ENCODE results near the gene TREML4.

The TREML4 gene

DNA sequence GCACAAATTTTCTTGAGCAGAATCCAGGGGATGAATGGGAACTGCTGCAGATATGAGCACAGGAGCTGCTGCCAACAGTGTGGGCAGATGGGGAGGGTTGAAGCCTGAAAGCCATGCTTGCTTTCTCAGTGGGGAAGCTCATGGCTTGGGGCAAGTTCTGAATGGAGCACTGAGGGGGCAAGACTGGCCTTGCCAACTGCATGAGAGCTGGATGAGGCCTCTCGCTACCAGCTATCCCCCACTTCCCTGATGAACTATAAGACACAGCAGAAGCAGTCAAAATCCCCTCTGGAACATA lies 30.0 kb downstream of the TREML4 start:
- no peak for DNase-seq (ENCODE audit: low read depth)
- no peak overlapping the region for H3K4me3 ChIP-seq (ENCODE audit: control insufficient read depth, low read depth, low read length)
- TF ChIP-seq, protein P1, sequence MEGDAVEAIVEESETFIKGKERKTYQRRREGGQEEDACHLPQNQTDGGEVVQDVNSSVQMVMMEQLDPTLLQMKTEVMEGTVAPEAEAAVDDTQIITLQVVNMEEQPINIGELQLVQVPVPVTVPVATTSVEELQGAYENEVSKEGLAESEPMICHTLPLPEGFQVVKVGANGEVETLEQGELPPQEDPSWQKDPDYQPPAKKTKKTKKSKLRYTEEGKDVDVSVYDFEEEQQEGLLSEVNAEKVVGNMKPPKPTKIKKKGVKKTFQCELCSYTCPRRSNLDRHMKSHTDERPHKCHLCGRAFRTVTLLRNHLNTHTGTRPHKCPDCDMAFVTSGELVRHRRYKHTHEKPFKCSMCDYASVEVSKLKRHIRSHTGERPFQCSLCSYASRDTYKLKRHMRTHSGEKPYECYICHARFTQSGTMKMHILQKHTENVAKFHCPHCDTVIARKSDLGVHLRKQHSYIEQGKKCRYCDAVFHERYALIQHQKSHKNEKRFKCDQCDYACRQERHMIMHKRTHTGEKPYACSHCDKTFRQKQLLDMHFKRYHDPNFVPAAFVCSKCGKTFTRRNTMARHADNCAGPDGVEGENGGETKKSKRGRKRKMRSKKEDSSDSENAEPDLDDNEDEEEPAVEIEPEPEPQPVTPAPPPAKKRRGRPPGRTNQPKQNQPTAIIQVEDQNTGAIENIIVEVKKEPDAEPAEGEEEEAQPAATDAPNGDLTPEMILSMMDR (IDR thresholded peaks at IDR 0.05; ENCODE audit: control insufficient read depth, insufficient read depth, low read depth, low read length, missing control alignments) = no peak

DNA sequence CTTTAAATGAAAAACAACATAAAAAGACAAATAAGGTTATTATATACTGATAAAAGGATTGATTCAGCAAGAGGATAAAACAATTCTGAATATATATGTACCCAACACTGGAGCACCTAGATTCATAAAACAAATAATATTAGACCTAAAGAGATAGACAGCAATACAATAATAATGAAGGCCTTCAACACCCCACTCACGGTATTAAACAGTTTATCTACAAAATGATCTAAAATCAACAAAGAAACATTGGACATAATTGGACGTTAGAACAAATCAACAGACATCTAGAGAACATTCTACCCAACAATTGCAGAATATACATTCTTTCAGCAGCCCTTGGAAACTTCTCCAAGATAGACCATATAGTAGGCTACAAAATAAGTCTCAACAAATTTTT lies 34.3 kb downstream of the TREML4 start:
- no peak for DNase-seq (ENCODE audit: low read depth)
- H3K4me3 ChIP-seq (ENCODE audit: control insufficient read depth, low read depth, low read length) = no peak overlapping the region
- TF ChIP-seq, protein P1 (IDR thresholded peaks at IDR 0.05; ENCODE audit: control insufficient read depth, insufficient read depth, low read depth, low read length, missing control alignments) = no peak

DNA sequence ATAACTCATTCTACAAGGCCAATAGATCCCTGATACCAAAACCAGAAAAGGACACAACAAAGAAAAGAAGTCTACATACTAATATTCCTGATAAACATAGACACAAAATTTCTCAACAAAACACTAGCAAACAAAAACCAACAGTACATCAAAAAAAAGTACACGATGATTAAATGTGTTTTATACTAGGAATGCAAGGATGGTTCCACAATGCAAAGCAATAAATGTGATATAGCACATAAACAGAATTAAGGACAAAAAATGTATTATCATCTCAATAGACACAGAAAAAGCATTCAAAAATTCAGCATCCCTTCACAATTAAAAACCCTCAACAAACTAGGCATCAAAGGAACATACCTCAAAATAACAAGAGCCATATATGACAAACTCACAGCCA lies 35.1 kb downstream of the TREML4 start:
- H3K4me3 ChIP-seq (ENCODE audit: control insufficient read depth, low read depth, low read length) = no peak overlapping the region
- TF ChIP-seq, protein P1 (IDR thresholded peaks at IDR 0.05; ENCODE audit: control insufficient read depth, insufficient read depth, low read depth, low read length, missing control alignments) = no peak
- DNase-seq (ENCODE audit: low read depth) = no peak

DNA sequence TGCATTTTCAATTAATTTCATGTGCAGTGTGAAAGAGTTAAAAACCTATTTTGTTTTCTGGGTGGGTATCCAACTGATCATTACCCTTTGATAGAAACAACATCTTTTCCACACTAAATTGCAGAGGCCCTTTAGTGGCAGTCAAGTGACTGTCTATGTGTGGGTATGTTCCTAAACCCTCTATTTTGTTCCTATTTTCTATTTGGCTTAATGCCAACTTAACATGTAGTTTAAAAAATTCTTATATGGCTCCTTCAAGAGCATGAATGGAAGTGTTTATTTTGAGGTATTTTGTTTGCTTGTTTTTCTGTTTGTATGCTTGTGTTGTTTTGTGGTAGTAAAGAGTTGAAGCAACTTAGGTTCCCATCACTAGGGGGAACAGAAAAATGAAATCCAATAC lies 38.4 kb downstream of the TREML4 start:
- no peak overlapping the region for H3K4me3 ChIP-seq (ENCODE audit: control insufficient read depth, low read depth, low read length)
- no peak for DNase-seq (ENCODE audit: low read depth)
- TF ChIP-seq, protein P1 (IDR thresholded peaks at IDR 0.05; ENCODE audit: control insufficient read depth, insufficient read depth, low read depth, low read length, missing control alignments) = no peak

- TF ChIP-seq, protein P1 (IDR thresholded peaks at IDR 0.05; ENCODE audit: control insufficient read depth, insufficient read depth, low read depth, low read length, missing control alignments) = no peak
- no peak for DNase-seq (ENCODE audit: low read depth)
- H3K4me3 ChIP-seq (ENCODE audit: control insufficient read depth, low read depth, low read length) = no peak overlapping the region
Observed at GRCh38 chr6:41268478-41268877, 40.3 kb downstream of the TREML4 start.

DNA sequence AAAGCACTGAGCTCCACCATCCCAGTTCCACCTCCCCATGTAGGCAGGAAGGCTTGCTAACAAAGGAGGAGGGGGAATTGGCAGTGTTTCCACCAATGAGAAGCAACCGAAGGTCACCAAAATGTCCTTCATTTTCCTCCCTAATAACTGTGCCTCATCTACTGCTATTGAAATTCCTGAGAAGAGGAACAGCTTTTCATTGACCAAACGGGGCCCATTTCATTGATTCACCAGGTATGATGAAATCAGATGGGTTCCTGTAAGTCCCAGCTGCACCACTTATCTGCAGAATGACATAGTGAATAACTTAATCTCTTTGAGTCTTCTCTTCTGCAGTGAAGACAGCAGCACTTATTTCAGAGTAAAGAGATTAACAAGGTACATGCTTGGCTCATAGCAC lies 41.0 kb downstream of the TREML4 start:
- TF ChIP-seq, protein P1 (IDR thresholded peaks at IDR 0.05; ENCODE audit: control insufficient read depth, insufficient read depth, low read depth, low read length, missing control alignments) = no peak
- DNase-seq (ENCODE audit: low read depth) = no peak
- H3K4me3 ChIP-seq (ENCODE audit: control insufficient read depth, low read depth, low read length) = no peak overlapping the region

- H3K4me3 ChIP-seq (ENCODE audit: control insufficient read depth, low read depth, low read length) = no peak overlapping the region
- DNase-seq (ENCODE audit: low read depth) = no peak
- TF ChIP-seq, protein P1 (IDR thresholded peaks at IDR 0.05; ENCODE audit: control insufficient read depth, insufficient read depth, low read depth, low read length, missing control alignments) = no peak
Observed at GRCh38 chr6:41269716-41270115, 41.6 kb downstream of the TREML4 start.
